COR-L47 (cell line): ENCODE measurements around the gene PPM1B.
"Not testable (repeated sequence)": the region's sequence is repeated elsewhere in the genome, so short reads cannot be mapped to it uniquely, and the experiment has no call there.

Experiments
- DNase-seq: peaks from one replicate; lab custom pipeline; 2025; lab: John Stamatoyannopoulos, UW

PPM1B gene

DNA sequence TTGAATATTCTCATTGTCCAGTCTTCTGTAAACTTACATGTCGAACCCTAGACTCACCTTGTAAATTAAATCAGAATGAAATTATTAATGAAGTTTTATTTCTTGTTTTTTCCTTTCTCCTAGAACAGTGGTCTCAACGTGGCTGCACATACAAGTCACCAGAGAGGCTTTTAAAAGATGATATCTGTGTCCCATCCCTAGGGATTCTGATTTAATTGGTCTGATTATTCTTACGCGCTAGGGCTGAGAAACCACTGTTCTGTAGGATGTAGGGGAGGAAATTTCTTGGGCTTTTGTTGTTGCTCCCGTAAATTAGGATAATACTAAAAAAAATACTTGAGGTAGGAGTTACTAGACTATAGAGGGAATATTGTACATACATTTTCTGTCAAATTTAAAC, 32.1 kb downstream of the PPM1B start:
- no peak for DNase-seq

DNA sequence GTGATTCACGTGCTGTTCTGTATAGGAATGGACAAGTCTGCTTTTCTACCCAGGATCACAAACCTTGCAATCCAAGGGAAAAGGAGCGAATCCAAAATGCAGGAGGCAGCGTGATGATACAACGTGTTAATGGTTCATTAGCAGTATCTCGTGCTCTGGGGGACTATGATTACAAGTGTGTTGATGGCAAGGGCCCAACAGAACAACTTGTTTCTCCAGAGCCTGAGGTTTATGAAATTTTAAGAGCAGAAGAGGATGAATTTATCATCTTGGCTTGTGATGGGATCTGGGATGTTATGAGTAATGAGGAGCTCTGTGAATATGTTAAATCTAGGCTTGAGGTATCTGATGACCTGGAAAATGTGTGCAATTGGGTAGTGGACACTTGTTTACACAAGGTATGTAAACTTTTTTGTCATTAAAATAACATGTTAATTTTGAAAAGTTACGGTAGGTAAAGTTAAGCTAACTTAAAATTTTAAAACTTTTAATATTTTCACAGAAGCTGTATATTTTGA, 33.0 kb downstream of the PPM1B start:
- DNase-seq: no peak

DNA sequence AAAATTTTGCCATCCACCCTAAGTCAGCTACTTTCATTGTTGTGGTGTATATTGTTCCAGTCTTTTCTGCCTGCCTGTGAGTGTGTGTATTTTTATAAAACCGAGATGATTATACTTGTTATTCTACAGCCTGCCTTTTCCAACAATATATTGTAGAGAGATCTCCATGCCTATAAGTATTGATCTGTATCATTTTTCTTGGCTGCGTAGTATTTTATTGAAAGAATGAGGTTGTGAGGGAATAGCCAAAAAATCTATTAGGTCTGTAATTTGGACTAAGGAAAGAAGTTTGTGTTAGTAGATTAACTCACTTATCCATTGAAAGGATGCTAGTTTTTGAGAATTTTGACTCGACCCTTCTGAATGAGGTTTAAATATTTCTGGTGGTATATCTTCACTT, 34.9 kb downstream of the PPM1B start:
- no peak for DNase-seq

DNA sequence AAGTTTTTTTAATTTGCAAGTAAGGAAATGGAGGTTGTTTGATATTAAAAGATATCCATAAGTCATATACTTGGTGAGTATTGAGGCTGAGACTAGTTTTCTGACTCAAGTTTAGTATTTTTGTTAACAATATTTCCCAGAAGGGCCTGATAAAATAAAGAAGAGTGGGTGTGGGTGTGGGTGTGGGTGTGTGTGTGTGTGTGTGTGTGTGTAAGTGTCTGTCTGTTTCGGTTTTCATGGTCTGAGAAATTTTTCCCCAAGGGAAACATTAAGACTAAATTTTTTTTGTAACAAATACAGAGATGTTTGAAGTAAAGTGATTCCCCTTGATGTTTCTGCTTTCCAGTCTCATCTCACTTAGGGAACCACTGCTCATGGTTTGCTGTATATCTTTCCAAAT, 36.5 kb downstream of the PPM1B start:
- no peak for DNase-seq

DNA sequence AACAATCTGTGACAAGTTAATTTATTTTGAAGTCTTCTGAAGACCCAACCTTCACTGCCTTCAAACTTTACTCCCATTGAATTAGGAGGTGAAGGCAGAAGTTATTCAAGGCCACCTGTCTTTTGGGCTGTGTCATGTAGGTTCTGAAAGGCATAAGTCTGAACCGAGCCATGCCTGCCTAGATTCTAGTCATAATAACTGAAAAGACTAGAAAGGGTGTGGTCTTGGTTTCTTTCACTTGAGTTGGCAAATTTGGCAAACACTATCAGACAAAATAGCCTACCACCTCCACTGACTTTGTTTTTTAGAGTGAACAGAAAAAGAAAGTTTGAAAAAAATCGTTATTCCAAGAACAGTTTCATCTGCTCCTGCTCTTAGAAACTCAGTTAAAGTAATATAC, 38.4 kb downstream of the PPM1B start:
- no peak for DNase-seq

DNA sequence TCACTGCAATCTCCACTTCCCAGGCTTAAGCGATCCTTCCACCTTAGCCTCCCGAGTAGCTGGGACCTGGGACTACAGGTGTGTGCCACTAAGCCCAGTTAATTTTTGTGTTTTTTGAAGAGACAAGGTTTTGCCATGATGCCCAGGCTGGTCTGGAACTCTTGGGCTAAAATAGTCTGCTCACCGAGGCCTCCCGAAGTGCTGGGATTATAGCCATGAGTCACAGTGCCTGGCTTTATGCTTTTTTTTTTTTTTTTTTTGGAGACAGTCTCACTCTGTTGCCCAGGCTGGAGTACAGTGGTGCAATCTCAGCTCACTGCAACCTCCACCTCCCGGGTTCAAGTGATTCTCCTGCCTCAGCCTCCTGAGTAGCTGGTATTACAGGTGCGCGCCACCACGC, 39.0 kb downstream of the PPM1B start:
- not testable (repeated sequence) for DNase-seq

DNA sequence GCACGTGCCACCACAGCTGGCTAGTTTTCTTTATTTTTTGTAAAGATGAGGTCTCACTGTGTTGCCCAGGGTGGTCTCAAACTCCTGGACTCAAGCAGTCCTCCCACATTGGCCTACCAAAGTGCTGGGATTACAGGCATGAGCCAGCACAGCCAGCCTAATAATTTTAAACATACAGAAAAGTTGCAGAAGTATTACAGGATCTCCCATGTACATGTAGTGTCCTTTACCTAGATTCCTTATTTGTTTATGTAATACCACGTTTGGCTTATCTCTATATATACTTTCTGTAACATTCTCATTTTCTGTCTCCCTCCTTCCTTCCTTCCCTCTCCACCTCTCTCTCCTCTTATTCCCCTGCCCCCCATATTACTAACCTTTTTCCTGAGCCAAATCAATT, 41.7 kb downstream of the PPM1B start:
- no peak for DNase-seq

DNA sequence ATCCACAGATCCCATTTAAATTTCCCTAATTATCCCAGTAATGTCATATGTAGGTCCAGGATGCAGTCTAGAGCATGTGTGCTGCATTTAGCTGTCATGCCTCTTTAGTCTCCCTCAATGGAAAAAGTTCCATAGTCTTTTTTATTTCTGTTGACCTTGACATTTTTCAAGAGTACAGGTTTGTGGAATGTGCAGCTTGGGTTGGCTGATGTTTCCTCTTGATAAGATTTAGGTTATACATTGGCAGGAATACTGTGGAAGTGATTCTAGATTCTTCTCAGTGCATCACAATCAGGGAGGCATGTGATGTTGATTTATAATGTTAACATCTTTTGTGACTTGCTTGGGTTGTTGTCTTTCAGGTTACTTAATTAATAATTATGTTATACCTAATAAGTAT, 42.5 kb downstream of the PPM1B start:
- no peak for DNase-seq

DNA sequence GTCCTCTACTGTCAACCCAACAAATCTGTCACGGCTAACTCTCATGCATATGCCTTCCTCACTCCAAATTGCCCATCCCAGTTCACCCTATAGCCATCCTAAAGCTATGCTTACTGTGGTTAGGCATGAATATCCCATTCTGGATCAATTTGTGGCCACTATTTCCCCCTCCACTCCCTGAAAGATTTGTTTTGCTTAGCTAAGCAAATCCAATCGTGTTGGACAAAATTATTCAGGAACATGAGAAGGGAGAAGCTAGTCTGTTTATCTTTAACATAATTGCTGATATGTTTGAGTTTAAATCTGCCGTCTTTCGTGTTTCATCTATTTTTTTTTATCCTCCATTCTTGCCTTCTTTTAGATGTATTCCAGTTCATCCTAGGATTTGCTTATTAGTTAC, 43.6 kb downstream of the PPM1B start:
- DNase-seq: no peak

DNA sequence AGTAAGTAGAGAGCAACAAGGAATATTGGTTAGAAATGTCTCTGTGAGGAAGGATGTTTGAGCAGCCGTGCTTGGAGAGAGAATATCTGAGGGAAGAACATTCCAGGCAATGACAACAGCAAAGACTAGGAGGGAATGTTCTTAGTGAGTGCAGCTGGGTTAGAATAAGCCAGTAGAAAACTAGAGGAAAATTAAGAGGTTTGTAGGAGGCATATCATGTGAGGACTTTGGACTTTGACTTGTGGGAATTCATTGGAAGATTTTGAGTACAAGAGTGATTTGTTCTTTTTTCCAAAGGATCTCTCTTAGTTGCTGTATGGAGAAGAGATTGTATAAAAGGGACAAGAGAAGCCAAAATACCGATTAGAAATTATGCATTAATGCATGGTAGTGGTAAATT, 47.2 kb downstream of the PPM1B start:
- DNase-seq: no peak

DNA sequence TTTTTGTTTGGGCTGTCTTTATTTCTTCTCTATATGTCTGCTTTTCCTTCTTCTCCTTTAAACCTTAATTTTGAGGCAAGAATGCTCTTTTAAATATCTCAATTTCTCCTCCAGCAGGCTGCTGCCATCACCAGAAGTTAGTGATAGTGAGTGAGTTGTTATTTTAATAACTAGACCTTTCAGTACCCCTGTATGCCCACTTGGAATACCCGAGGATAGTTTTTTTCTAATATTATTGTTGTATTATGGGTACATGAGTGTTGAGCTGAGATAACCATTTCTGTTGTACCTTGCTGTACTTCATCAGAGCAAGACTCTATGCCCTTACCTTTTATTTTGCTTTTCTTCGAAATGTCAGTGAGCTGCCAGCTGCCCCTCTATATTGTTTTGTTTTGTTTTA, 50.1 kb downstream of the PPM1B start:
- DNase-seq: no peak

DNA sequence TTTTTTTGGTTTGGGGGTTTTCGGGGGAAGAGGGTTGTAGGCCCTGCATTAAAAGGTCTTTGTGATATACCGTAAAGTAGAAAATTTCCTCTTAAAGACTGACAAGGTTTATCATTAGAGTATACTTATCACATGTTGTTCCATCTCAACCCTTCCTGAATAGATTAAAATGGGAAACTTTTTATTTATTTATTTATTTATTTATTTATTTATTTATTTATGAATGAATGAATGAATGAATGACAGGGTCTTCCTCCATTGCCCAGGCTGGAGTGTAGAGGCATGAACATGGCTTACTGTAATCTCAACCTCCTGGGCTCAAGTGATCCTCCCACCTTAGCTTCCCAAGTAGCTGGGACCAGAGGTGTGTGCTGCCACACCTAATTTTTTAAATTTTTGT, 58.1 kb downstream of the PPM1B start:
- DNase-seq: no peak

DNA sequence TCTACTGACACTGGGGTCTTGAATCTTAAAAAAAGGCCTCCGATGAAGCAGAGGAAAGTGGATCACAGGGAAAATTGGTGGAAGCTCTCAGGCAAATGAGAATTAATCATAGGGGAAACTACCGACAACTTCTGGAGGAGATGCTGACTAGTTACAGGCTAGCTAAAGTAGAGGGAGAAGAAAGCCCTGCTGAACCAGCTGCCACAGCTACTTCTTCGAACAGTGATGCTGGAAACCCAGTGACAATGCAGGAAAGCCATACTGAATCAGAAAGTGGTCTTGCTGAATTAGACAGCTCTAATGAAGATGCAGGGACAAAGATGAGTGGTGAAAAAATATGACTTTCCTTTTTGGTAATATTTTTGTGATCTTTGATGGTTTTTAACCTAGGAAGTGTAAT, 61.7 kb downstream of the PPM1B start:
- no peak for DNase-seq

DNA sequence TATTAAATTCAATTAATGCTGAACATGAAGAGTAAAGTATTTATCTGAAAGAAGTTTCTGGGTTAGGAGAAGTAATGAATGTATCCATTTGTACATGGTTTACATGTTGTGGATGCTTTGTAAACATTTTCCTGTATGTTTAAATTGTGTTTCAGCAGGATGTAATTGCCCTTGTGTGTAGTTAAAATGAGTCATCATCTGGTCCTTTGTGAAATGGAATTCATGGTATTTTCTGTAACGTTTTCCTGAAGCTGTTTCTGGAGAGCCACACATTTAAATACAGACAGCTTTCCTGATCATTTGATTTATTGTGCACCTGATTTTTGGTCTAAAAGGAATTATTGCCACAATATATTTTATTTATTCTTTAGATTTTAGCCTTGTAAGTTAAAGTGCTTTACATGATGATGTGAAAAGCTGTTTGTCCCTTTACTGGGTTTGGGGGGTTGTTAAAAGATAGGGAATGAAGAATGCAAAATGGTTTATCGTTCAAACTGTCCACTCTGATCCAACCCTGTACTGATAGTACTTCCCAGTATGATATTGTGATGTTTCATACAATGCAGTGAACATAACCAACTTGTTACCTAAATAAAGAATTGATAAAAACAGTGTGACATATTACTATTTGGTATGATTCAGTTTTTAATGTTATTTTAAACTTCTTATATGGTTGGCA, 64.9 kb downstream of the PPM1B start:
- peak; percentile 9 for DNase-seq

DNA sequence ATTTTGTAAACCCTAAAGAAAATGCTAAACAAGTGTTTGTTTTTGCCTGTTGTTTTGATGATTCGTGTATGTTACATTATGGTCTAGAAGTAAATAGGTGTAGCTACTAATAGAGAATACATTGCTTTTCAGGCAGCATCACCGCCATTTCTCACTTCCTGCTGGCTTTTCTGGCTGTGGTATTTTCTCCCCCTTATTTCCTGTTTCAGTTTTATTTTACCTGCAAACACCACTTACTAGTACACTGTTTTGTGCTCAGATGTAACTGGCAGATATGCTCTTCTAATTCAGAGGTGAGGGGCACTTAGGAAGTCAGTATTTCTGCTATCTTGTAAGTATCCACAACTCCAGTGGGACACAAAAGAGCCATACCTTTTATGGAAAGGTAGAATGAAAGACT, 68.5 kb downstream of the PPM1B start:
- no peak for DNase-seq

DNA sequence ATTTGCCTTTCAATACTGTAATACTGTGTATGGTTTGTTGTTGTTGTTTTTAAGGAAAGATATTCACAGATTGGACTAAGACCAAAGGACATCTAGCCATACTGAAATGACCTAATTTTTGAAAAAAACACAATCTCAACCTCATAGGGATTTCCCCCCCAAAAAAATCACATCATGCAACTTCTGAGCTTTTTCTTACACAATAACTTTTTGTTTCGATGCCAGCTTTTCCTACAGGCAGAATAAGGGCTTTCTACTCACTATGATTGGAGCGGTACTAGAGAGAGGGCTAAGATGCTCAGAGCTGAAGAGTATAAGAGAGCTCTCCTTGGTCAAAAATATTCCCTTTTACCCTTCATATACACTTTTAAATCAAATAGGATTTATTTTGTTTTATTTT, 74.2 kb downstream of the PPM1B start:
- DNase-seq: no peak

DNA sequence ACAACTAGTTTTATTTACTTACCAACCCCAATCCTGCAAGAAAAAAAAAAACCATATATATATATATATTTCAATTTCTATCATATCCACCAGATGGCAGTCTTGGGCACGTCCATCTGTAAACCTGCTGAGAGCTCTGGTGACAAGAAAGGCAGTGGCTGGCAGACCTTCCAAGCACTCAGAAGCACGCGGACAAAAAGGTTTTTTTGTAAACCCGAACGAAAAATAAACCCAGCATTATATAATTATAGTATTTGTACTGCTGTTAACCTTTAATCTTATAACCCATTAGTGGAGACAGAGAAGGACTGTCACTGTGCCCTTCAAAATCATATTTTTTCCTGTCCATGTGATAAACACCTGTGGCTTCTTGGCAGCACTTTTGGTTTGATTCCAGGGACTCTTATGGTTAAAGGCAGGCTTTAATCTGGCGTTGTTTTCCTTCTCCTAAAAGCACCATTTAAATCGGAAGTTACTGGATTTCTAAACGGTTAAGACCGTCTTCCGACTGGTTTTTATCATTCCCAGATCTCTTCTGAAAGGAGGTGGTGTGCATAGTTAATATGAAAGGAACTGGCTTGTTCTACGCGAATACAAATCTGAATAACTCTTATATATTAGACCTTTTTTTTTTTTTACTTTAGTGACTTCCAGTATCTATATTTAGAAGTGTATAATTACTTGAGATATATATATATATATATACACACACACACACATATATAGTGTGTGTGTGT, 75.6 kb downstream of the PPM1B start:
- DNase-seq: peak; percentile 99

DNA sequence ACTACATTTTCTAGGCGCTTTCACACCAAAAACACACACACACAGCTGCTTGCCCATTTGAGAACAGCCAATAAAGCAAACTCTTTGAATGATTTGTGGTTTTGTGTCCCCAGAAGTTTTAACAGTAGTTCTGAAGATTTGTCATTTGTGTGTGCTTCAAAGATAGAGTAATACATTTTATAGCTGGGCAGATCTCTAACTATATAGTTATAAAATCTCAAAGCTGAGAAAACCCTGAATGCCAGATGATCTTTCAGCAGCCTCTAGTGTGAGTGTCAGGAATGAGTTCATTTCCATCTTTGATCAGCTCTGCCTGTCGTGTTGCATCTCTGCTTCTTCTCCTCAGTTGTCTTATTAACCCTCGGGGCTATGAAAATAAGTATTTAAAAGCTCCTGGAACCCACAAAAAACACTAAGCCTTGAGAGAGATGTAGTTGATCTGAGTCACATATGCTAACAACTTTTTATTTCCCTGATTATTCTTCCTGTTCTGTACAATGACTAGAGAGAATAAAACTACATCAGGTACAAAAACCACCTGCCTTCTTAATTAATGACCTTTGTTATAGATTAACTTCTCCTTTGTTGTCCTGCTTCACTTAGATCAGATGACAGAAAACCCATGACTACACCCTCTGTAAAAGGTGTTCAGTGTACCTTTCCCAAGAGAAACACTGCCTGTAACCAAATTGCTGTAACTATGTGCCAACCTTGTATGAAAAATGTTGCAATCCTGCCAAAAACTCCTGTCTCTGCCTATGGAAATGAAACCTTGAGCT, 76.6 kb downstream of the PPM1B start:
- peak; percentile 33 for DNase-seq

DNA sequence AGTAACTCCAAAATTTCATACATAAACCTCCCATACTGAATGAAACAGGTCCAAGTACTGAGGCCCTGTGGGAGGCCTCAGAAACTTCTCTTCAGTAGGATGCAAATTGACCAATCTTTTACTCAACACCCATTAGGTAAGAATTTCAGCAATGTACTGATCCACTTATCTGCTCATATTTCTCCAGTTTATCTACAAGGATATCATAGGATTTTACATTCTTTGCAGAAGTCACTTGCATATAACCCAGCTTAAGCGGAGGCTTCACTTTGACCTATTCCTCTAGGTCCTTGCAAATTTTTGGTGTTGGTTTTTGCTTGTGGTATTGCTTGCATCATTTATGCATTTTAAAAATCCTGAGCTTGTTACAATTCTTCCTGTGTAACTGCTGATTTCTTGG, 77.8 kb downstream of the PPM1B start:
- DNase-seq: no peak

DNA sequence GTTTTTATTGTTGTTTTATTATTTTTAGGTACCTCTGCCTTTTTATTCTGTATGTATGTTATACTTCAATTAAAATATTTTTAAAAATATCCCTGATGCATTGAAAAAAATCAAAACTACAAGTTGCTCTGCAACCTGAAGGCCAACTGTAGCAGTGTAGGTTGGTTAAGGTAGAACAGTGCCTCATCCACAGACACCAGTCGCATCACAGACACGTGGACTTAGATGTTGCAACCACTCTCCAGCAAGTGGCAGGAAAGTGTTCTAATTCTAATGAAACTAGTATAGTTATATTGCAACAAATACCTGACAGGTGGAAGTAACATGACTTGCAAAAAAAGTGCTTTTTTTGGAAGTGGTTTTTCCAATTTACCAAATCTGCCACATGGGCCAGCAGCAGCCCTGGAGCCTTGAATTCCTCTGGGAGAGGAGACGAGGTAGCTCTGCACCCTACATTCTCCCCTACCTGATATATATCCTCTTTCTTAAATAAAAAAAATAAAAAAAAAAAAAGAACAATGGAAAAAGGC, 78.2 kb downstream of the PPM1B start:
- no peak for DNase-seq

DNA sequence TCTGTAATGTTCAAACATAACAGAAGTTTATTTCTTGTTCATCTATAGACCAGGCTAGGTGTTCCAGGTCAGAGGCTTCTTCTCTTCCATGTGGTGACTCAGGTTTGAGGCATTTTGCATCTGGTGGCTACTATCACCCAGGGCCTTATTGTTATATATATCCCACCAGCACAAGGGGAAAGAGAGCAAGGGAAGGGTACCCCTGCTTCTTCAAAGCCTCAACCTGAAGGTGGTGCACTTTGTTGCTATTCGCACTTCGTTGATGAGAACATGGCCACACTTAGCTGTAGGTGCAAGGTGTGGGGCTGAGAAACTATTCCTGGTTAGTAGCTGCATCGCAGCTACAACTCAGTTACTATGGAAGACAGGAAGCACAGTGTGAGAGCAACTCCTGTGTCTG, 79.2 kb downstream of the PPM1B start:
- DNase-seq: peak; percentile 6

DNA sequence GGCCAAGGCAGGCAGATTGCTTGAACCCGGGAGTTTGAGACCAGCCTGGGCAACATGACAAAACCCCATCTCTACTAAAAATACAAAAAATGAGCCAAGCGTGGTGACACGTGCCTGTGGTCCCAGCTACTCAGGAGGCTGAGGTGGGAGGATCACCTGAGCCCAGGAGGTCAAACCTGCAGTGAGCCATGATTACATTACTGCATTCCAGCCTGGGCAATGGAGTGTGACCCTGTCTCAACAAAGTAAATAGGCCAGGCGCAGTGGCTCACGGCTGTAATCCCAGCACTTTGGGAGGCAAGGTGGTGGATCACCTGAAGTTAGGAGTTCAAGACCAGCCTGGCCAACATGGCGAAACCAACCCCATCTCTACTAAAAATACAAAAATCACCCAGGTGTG, 80.6 kb downstream of the PPM1B start:
- not testable (repeated sequence) for DNase-seq

DNA sequence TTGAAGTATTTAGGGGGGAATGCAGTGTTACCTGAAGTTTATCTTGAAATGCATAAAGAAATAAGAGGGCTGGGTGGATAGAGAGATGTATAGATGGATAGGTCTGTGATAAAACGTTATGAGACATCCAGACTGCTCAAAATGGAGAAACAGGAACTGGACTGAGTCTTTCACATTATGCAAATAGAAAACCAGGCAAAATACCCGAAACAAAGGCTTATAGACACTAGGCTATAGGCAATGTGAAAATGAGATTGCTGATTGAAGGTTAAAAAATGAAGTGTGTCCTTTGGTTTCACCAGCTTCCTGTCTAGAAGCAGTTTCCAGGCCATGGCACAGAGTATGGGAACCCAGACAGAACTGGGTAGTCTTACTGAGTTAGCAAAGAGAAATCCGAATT, 81.7 kb downstream of the PPM1B start:
- no peak for DNase-seq
